NCI-H187 treated with DMSO at 0.1 percent for 48 hours (cell line): ENCODE data around the gene UQCR10.

ENCODE experiments used
- DNase-seq: peaks from one replicate; lab custom pipeline; 2025; lab: John Stamatoyannopoulos, UW

The UQCR10 gene

DNA sequence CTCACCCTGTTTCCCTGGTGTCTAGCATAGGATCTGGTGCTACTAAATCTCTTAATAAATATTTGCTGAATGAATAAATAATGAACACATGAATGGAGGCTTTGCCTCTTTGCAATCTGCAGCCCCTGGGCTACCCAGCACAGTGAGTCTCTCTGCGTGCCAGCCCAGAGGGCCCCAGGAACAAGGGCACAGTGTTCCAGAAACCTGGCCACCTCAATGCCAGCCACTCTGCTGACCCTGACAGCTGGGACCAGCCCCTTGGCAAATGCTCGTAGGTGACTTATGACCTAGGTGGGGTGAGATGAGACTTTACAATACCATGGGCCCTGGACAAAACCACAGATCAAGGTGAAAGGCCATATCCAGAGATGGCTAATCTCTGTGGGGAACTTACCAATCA, 31.6 kb downstream of the UQCR10 start:
- no peak for DNase-seq

GRCh38 chr22:29799217-29799680, 32.1 kb downstream of the UQCR10 start:
- DNase-seq = no peak

DNA sequence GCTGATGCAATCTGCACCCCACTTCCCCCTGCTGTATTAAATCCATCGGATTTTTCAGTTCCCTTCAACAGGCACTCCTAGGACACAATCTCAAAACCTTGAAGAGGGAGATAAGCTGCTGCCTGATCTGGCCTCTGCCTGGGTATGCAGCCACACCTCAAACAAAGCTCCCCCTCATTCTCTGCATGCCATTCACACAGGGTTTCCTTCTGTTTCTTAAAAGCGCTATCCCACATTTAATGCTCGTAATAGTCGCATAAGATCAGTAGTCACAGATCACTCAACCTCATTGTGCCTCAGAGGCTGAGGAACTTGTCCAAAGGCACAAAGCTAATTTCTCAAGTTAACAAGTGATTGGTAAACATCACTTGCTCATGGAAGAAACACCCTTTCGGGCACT, 34.0 kb downstream of the UQCR10 start:
- DNase-seq = no peak

DNA sequence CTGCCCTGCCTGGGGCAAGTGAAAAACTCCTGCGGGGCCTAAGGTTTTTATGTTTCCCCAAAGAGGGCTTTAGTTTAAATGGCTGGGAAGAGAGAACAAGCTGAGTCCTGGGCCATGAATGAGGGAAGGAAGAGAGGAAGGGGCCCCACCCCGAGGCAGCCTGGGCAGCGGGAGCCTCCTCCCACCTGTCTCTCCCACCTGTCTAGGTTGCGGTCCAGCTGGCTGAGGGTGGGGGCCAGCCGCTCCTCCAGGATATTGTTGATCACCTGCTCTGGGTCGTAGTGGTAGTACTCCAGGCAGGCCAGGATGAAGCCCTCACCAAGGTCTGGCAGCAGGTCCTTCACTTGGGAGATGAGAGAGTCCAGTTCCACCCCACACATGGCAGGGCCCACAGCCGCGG, 34.6 kb downstream of the UQCR10 start:
- no peak for DNase-seq

DNA sequence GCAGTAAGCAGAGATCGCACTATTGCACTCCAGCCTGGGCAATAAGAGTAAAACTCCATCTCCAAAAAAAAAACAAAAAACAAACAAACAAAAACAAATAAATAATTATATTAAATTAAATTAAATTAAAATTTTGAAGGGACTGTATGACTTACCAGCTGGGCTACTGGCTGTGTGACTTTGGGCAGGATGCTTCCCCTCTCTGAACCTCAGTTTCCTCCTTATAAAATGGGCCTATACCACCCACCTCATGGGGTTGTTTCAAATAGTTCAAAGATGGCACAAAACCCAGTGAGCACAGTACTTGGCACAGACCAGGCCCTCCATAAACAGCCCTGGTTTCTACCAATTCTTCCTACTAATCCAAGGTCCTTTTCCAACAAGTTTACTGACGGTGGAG, 36.0 kb downstream of the UQCR10 start:
- no peak for DNase-seq

- no peak for DNase-seq
Measured at GRCh38 chr22:29804985-29805384, 37.8 kb downstream of the UQCR10 start.

- DNase-seq = no peak
Measured at GRCh38 chr22:29806196-29806595, 39.0 kb downstream of the UQCR10 start.

DNA sequence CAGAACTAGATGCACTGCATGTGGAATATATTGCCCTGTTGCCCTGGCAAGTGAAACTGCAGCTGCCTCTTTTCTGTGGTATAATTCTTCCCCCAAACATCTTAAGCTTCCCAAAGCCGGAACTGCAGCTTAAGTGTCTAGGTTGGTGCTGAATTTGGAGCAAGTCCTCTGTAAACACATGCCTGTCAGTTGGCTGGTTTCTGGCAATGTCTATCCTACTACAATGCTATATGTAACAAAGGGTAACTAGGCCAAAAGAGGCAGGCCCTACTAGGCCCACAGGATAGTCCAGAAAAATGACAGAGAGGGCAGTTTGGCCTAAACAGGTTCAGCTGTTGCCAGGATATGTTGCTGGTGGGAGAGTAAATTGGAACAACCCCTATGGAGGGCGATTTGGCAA, 43.0 kb downstream of the UQCR10 start:
- no peak for DNase-seq

DNA sequence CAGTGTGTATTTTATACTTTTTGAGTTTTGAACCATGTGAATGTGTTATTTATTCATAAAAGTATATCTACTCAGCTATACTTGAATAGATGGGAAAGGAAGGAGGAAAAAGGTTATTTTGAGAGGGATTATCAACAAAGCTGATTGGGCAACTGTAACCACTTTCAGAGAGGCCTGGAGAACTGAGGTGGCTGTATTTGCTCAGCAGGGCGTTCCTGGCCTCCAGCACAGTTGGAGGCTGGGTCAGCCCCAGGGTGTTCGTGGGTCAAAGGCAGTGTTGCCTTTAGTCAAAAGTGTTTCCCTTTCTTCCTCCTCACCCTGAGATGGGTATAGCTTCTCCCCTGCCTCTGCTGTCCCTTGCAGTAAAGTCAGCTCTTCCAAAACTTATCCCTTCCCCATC, 44.2 kb downstream of the UQCR10 start:
- no peak for DNase-seq

- DNase-seq = no peak
Measured at GRCh38 chr22:29813126-29813525, 46.0 kb downstream of the UQCR10 start.

DNA sequence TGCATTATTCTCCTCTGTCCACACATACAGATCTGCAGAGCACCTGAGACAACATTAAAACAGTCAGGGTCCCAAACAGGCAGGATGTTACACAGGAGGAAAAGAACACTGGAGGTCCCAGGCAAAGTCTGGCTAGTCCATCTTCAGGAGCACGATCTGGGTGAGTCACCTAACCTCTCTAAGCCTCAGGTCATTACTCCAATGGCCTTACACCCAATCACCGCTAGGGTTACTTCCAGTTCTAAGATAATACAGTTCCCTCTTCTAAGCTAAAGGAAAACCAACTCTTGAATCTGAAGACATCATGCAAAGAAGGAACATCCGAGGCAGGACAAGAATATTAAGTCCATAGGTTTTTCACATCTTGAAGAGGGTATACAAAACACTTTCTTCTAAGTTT, 46.4 kb downstream of the UQCR10 start:
- no peak for DNase-seq

- DNase-seq = no peak
Measured at GRCh38 chr22:29814003-29814402, 46.8 kb downstream of the UQCR10 start.

DNA sequence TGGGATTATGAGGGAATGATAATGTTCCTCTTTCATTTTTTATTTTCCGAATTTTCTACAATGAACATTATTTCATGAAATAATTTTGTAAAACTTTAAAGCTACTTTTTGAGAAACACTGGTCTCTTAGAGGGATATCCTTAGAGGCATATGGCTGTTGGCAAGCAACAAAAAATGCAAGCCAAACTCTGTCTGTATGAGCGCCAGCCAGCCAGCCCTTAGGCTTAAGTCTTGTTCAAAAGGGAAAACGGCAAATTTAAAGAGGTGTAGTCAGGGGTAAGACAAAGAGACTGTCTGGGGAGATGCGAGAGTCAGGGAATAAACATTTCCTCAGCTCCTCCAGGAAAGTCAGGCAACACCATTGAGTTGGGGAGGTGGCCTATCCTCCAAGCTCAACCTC, 48.4 kb downstream of the UQCR10 start:
- DNase-seq = no peak

DNA sequence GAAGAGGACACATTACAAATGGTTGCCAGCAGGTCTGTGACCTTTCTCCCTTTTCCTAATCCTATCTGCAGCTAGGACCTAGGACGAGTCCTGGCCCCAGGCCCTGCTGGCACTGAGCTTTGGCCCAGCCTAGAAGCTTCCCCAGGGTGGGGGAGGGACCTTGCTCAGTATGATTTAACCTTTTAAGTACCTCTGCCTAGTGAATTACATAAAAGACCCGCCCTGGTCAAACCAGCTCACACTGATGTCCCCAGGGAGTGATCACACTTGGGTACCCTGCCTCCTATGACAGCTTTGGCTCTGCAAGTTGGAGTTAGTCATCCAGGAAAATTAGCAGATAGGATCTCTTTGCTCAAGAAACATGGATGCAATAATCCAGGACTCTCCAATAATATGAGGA, 49.0 kb downstream of the UQCR10 start:
- DNase-seq = no peak

GRCh38 chr22:29816539-29816938, 49.4 kb downstream of the UQCR10 start:
- no peak for DNase-seq

GRCh38 chr22:29816980-29817379, 49.8 kb downstream of the UQCR10 start:
- no peak for DNase-seq

- DNase-seq = no peak
Measured at GRCh38 chr22:29817724-29818123, 50.6 kb downstream of the UQCR10 start.

GRCh38 chr22:29819501-29819900, 52.3 kb downstream of the UQCR10 start:
- no peak for DNase-seq
